Stimulated activated CD8-positive, alpha-beta memory T cell treated with anti-CD3 and anti-CD28 coated beads, Interleukin-12 subunit alpha, Interleukin-12 subunit beta, amount 100 ng/mL, for 1 hour (primary cell): Measurements from ENCODE around the gene GORAB.

ENCODE experiments used
- DNase-seq: peaks from one replicate; pipeline ENCODE4 v3.0.0-alpha.2; 2020; ENCODE audit warnings: low read depth

GORAB gene

GRCh38 chr1:170531758-170532657 is at the start of gene GORAB:
Gene GORAB, plus strand, starts transcription at chr1:170532166. Its CDS starts 58 bp downstream, at chr1:170532224.
- DNase-seq: peak; percentile 70

GRCh38 chr1:170483051-170483450 is 48.9 kb upstream of the GORAB start:
- DNase-seq: no peak

- no peak for DNase-seq
These were observed 44.5 kb upstream of the GORAB start for GRCh38 chr1:170487503-170487902.

- DNase-seq: no peak
These were observed 40.7 kb upstream of the GORAB start for GRCh38 chr1:170491291-170491690.

- DNase-seq: no peak
These were observed 37.6 kb upstream of the GORAB start for GRCh38 chr1:170494369-170494768.

GRCh38 chr1:170495006-170495405 is 37.0 kb upstream of the GORAB start:
- DNase-seq: no peak

- no peak for DNase-seq
These were observed 33.1 kb upstream of the GORAB start for GRCh38 chr1:170498876-170499275.

- no peak for DNase-seq
These were observed 28.3 kb upstream of the GORAB start for GRCh38 chr1:170503665-170504064.

- no peak for DNase-seq
These were observed 21.8 kb upstream of the GORAB start for GRCh38 chr1:170510163-170510562.

- DNase-seq: no peak
These were observed 20.9 kb upstream of the GORAB start for GRCh38 chr1:170511038-170511437.

GRCh38 chr1:170513138-170513537 is 18.8 kb upstream of the GORAB start:
- DNase-seq: no peak

GRCh38 chr1:170518185-170518834 is 13.7 kb upstream of the GORAB start:
- no peak for DNase-seq

GRCh38 chr1:170518965-170519364 is 13.0 kb upstream of the GORAB start:
- DNase-seq: no peak

- no peak for DNase-seq
These were observed 11.4 kb upstream of the GORAB start for GRCh38 chr1:170520601-170521000.

- DNase-seq: no peak
These were observed 10.1 kb upstream of the GORAB start for GRCh38 chr1:170521818-170522217.

- DNase-seq: no peak
These were observed 801 bp upstream of the GORAB start for GRCh38 chr1:170530972-170531757.

GRCh38 chr1:170533298-170533697 is 1.3 kb downstream of the GORAB start:
- no peak for DNase-seq

- DNase-seq: no peak
These were observed 2.7 kb downstream of the GORAB start for GRCh38 chr1:170534626-170535147.

- DNase-seq: no peak
These were observed 3.5 kb downstream of the GORAB start for GRCh38 chr1:170535418-170535817.

GRCh38 chr1:170536924-170537551 is 5.1 kb downstream of the GORAB start:
- DNase-seq: no peak

GRCh38 chr1:170537798-170538503 is 6.0 kb downstream of the GORAB start:
- no peak for DNase-seq
